ENCODE results near the gene TRERF1.

DNA sequence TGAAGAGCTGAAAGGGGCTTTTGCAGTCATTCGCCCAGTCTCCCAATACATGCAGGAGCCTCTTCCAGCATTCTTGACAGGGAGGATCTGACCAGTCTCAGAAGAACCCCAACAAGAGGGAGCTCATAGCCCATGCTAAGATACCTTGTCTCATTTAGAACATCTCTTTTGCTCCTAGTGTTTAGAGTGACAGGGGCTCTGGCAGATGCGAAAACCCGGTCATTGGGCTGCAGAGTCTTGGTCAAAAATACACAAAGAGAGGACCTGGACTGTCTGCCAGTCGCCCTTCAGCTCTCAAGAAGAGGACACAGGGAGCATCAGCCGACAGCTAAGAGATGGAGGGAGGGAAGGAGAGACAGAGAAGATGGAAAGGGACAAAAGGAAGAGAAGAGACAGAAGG, 257.7 kb downstream of the TRERF1 start:
- TF ChIP-seq, protein P1, sequence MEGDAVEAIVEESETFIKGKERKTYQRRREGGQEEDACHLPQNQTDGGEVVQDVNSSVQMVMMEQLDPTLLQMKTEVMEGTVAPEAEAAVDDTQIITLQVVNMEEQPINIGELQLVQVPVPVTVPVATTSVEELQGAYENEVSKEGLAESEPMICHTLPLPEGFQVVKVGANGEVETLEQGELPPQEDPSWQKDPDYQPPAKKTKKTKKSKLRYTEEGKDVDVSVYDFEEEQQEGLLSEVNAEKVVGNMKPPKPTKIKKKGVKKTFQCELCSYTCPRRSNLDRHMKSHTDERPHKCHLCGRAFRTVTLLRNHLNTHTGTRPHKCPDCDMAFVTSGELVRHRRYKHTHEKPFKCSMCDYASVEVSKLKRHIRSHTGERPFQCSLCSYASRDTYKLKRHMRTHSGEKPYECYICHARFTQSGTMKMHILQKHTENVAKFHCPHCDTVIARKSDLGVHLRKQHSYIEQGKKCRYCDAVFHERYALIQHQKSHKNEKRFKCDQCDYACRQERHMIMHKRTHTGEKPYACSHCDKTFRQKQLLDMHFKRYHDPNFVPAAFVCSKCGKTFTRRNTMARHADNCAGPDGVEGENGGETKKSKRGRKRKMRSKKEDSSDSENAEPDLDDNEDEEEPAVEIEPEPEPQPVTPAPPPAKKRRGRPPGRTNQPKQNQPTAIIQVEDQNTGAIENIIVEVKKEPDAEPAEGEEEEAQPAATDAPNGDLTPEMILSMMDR (IDR thresholded peaks at IDR 0.05): no peak
- TF ChIP-seq POLR2A (IDR thresholded peaks at IDR 0.05): no peak

Data from lower leg skin (tissue), 3 donors.